ENCODE data around the gene SHROOM3.
A peak's percentile ranks its signal among the peaks of the same experiment; 100 is the strongest.

Gene SHROOM3

DNA sequence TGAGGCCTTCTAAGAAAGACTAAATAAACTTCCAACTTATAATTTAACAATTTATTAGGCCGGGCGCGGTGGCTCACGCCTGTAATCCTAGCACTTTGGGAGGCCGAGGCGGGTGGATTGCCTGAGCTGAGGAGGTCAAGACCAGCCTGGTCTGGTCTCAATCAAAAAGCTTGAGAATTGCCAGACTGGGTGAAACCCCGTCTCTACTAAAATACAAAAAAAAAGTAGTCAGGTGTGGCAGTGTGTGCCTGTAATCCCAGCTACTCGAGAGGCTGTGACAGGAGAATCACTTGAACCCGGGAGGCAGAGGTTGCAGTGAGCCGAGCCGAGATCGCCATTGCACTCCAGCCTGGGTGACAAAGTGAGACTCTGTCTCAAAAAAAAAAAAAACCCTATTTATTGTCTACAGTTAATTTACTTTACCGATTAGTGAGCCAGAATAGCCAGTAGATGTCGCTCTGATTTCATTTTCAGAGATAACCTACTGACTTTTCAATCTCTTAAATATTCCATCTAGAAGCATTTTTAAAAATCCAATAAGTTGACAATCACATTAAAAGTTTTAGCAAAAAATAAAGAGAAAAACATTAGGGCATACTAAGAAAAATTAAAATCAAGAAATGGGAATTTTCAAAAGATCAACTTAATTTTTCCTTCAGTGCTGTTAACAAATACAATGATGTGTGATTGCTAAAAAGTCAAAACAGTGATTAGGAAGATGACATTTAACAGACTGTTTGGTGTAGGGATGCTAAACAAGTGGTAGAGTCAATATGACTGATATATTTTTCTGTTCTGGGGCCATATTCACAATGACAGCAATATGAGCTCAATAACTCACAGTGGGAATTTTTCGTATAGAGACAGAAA lies 4.3 kb upstream of the SHROOM3 start:
- DNase-seq (ENCODE audit: low read depth): peak; percentile 66
- TF ChIP-seq, protein P1, sequence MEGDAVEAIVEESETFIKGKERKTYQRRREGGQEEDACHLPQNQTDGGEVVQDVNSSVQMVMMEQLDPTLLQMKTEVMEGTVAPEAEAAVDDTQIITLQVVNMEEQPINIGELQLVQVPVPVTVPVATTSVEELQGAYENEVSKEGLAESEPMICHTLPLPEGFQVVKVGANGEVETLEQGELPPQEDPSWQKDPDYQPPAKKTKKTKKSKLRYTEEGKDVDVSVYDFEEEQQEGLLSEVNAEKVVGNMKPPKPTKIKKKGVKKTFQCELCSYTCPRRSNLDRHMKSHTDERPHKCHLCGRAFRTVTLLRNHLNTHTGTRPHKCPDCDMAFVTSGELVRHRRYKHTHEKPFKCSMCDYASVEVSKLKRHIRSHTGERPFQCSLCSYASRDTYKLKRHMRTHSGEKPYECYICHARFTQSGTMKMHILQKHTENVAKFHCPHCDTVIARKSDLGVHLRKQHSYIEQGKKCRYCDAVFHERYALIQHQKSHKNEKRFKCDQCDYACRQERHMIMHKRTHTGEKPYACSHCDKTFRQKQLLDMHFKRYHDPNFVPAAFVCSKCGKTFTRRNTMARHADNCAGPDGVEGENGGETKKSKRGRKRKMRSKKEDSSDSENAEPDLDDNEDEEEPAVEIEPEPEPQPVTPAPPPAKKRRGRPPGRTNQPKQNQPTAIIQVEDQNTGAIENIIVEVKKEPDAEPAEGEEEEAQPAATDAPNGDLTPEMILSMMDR (conservative IDR thresholded peaks at IDR 0.05; ENCODE audit: control insufficient read depth, insufficient read depth, low read depth, low read length): peak; percentile 70
- H3K4me3 ChIP-seq (ENCODE audit: control insufficient read depth, low read depth, low read length): no peak overlapping the region

DNA sequence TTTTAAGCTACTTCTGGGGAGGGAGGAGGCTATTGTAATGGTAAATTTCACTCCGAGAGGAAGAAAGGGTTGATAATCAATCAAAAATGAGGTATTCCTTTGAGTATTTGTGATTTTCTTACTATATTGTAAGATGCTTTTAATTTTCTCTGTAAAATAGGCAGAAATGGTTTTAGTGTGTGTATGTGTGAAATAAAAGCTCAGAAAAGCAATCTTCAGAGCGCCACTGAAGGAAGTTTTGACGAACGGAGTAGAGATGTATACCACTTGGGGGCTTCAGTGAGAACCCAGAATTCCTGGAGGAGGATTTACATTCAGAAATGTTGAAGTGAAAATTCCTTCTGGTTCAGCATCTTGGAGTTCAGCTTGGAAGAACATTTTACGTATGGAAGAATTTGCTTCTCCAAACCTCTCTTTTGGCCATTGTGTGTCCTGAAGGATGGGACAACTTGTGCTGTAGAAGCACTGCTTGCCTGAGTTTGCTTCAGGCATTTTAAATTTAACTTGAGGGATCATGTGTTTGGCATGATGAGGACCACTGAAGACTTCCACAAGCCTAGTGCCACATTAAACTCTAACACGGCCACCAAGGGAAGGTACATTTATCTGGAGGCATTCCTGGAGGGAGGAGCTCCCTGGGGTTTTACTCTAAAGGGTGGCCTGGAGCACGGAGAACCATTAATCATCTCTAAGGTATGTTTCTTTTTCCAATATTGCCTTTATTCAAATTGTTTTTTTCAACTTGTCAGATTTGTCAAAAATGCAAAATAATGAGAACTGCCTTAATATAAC lies 695 bp downstream of the SHROOM3 start:
- no peak for DNase-seq (ENCODE audit: low read depth)
- TF ChIP-seq, protein P1 (conservative IDR thresholded peaks at IDR 0.05; ENCODE audit: control insufficient read depth, insufficient read depth, low read depth, low read length): no peak
- H3K4me3 ChIP-seq (ENCODE audit: control insufficient read depth, low read depth, low read length): no peak overlapping the region

DNA sequence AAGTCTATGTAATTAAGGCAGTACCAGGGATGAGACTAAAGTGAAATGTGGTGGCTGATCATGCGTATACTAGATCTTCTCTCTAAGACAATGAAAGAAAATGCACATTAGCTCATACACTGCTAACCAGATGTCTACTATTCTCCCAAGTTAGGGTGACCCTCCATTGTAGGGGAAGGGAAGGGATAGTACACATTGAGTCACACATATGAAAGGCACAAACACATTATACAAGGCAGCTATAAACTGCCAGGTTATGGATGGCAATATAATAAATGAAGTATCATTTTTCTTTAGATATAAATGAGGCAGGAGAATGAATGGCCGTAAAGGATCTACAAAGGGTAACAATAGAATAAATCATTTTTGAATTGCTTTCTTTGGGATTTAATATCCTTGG lies 4.5 kb downstream of the SHROOM3 start:
- TF ChIP-seq, protein P1 (conservative IDR thresholded peaks at IDR 0.05; ENCODE audit: control insufficient read depth, insufficient read depth, low read depth, low read length): no peak
- DNase-seq (ENCODE audit: low read depth): no peak
- H3K4me3 ChIP-seq (ENCODE audit: control insufficient read depth, low read depth, low read length): no peak overlapping the region

DNA sequence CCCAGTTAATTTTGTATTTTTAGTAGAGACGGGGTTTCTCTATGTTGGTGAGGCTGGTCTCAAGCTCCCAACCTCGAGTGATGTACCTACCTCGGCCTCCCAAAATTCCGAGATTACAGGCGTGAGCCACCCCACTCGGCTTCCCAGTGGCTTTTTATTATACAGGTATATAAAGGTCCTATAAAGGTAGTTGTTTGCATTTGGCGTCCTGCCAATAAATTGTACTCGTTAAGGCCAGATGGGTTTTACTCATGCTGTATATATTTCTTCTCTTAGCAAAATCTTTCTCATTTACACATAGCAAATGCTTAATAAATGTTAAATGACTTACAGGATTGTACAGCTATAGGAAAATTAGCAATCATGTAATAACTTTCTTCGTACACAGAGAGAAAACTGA lies 6.9 kb downstream of the SHROOM3 start:
- H3K4me3 ChIP-seq (ENCODE audit: control insufficient read depth, low read depth, low read length): no peak overlapping the region
- no peak for DNase-seq (ENCODE audit: low read depth)
- TF ChIP-seq, protein P1 (conservative IDR thresholded peaks at IDR 0.05; ENCODE audit: control insufficient read depth, insufficient read depth, low read depth, low read length): no peak

DNA sequence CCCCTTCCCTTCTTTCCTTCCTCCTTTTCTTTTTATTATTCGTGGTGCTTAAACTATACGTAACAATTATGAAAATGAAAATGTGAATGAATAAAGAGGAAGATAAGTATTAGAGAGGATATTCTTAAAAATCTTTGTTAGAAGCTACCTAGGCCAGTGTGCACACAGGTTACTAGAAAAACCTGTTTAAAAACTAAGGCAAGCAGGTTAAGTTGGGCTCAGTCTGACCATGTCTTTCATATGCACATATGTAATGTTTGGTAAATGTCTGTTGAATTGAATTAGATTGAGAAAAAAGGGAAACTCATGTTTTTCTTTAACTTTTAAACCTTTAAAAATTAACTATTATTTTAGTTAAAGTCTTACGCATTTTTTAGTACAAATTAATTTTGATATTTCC lies 7.8 kb downstream of the SHROOM3 start:
- no peak for DNase-seq (ENCODE audit: low read depth)
- no peak overlapping the region for H3K4me3 ChIP-seq (ENCODE audit: control insufficient read depth, low read depth, low read length)
- TF ChIP-seq, protein P1 (conservative IDR thresholded peaks at IDR 0.05; ENCODE audit: control insufficient read depth, insufficient read depth, low read depth, low read length): no peak

DNA sequence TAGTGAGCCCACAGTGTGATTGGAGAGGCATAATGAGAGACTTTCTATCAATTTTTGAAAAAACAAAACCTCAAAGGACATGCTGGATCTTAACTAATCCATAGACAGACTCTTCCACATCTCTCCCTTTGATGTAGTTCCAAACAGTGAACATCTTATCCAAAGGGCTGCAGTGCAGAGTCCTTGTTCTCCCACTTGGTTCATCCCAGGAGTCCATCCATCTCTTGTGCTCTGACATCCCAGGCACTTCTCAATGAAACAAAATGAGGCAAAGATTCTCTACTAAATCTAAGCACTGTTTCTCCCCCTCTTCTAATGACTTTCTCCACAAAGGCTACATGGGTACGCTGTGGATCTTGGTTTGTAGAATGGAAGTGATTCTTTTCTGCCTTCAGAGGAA lies 8.3 kb downstream of the SHROOM3 start:
- no peak overlapping the region for H3K4me3 ChIP-seq (ENCODE audit: control insufficient read depth, low read depth, low read length)
- TF ChIP-seq, protein P1 (conservative IDR thresholded peaks at IDR 0.05; ENCODE audit: control insufficient read depth, insufficient read depth, low read depth, low read length): no peak
- no peak for DNase-seq (ENCODE audit: low read depth)

Measured in fibroblast of mammary gland (primary cell).